ENCODE results near the gene POMGNT1.

DNA sequence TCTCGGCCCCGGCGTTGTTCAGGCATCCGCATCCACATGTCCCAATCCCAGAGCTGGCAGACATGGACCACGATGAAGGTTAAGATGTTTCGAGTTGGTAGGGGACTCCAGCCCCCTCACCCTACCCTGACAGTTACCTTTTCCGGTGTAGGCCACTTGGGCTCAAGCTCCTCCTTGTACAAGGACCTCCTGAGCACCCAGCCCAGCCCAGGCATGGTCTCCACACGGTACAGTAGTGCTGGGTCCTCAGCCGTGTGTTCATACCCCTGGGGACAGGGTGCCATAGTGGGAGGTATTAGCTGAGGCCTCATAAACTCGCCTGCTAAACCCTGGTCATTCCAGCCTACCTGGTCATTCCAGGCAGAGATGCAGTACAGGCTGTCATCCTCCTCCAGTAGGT lies 6.1 kb downstream of the POMGNT1 start:
- no peak for TF ChIP-seq POLR2A (IDR thresholded peaks at IDR 0.05)
- TF ChIP-seq, protein P1, sequence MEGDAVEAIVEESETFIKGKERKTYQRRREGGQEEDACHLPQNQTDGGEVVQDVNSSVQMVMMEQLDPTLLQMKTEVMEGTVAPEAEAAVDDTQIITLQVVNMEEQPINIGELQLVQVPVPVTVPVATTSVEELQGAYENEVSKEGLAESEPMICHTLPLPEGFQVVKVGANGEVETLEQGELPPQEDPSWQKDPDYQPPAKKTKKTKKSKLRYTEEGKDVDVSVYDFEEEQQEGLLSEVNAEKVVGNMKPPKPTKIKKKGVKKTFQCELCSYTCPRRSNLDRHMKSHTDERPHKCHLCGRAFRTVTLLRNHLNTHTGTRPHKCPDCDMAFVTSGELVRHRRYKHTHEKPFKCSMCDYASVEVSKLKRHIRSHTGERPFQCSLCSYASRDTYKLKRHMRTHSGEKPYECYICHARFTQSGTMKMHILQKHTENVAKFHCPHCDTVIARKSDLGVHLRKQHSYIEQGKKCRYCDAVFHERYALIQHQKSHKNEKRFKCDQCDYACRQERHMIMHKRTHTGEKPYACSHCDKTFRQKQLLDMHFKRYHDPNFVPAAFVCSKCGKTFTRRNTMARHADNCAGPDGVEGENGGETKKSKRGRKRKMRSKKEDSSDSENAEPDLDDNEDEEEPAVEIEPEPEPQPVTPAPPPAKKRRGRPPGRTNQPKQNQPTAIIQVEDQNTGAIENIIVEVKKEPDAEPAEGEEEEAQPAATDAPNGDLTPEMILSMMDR (IDR thresholded peaks at IDR 0.05), result no peak
- no peak for TF ChIP-seq POLR2AphosphoS5 (IDR thresholded peaks at IDR 0.05)
